Pulmonary artery endothelial cell (primary cell): ENCODE results near the gene TXNL4B. TPM values are rescaled to one million over a fixed set of nuclear protein-coding genes. Genes with fewer than 3 reads are reported as not detected.
"Not testable (repeated sequence)": the region's sequence is repeated elsewhere in the genome, so short reads cannot be mapped to it uniquely, and the experiment has no call there.

ENCODE experiments used
- DNase-seq: peaks from one replicate; pipeline ENCODE4 v3.0.0-alpha.2; 2011; ENCODE audit warnings: low read depth, low spot score
- total RNA-seq: library from RNA; depleted of rRNA; stranded (reverse); fragments of >200 nt; gene quantifications from 2 replicates; pipeline ENCODE4 v1.2.3, GENCODE V29; 2014

The TXNL4B gene
- total RNA-seq, 1 donor from 2014 or later: 4.0 TPM

GRCh38 chr16:72073560-72074230 lies 19.7 kb downstream of the TXNL4B start:
- DNase-seq: no peak

- peak; percentile 19 for DNase-seq
These were observed 20.7 kb downstream of the TXNL4B start for GRCh38 chr16:72072514-72073342.

GRCh38 chr16:72068930-72069329 lies 24.5 kb downstream of the TXNL4B start:
- no peak for DNase-seq

- no peak for DNase-seq
These were observed 26.7 kb downstream of the TXNL4B start for GRCh38 chr16:72066747-72067146.

GRCh38 chr16:72064361-72064894 lies 29.0 kb downstream of the TXNL4B start:
- DNase-seq: no peak

- no peak for DNase-seq
These were observed 31.9 kb downstream of the TXNL4B start for GRCh38 chr16:72061564-72061963.

GRCh38 chr16:72060405-72060804 lies 33.0 kb downstream of the TXNL4B start:
- DNase-seq: no peak

GRCh38 chr16:72059060-72059459 lies 34.4 kb downstream of the TXNL4B start:
- not testable (repeated sequence) for DNase-seq

- not testable (repeated sequence) for DNase-seq
These were observed 36.1 kb downstream of the TXNL4B start for GRCh38 chr16:72057313-72057712.

- DNase-seq: no peak
These were observed 37.5 kb downstream of the TXNL4B start for GRCh38 chr16:72055911-72056310.

GRCh38 chr16:72054254-72054847 lies 39.1 kb downstream of the TXNL4B start, which contains the start of gene HP:
Gene HP, plus strand, starts transcription at chr16:72054505. Its CDS starts 148 bp downstream, at chr16:72054653.
- not testable (repeated sequence) for DNase-seq

- DNase-seq: no peak
These were observed 41.6 kb downstream of the TXNL4B start for GRCh38 chr16:72051818-72052217.

GRCh38 chr16:72050769-72051464 lies 42.5 kb downstream of the TXNL4B start:
- no peak for DNase-seq

- no peak for DNase-seq
These were observed 44.3 kb downstream of the TXNL4B start for GRCh38 chr16:72049110-72049509.

- no peak for DNase-seq
These were observed 48.5 kb downstream of the TXNL4B start for GRCh38 chr16:72044825-72045359.

GRCh38 chr16:72044296-72044695 lies 49.1 kb downstream of the TXNL4B start:
- DNase-seq: no peak

- DNase-seq: no peak
These were observed 49.9 kb downstream of the TXNL4B start for GRCh38 chr16:72043539-72043938.

GRCh38 chr16:72043058-72043457 lies 50.4 kb downstream of the TXNL4B start:
- no peak for DNase-seq

- no peak for DNase-seq
These were observed 51.2 kb downstream of the TXNL4B start for GRCh38 chr16:72042157-72042660.

- DNase-seq: no peak
These were observed 57.3 kb downstream of the TXNL4B start for GRCh38 chr16:72036098-72036497.
